NCI-H2107 treated with DMSO at 0.1 percent for 48 hours (cell line): ENCODE results near the gene HIRA.
A peak's percentile ranks its signal among the peaks of the same experiment; 100 is the strongest.

ENCODE experiments used
- DNase-seq: peaks from one replicate; lab custom pipeline; 2025; ENCODE audit not compliant: unreplicated experiment; lab: John Stamatoyannopoulos, UW

Gene HIRA

GRCh38 chr22:19431649-19432132 lies at the start of gene HIRA:
Gene HIRA (minus strand): TSS chr22:19431733. CDS start chr22:19431476, 257 bp downstream.
- peak; percentile 13 for DNase-seq

DNA sequence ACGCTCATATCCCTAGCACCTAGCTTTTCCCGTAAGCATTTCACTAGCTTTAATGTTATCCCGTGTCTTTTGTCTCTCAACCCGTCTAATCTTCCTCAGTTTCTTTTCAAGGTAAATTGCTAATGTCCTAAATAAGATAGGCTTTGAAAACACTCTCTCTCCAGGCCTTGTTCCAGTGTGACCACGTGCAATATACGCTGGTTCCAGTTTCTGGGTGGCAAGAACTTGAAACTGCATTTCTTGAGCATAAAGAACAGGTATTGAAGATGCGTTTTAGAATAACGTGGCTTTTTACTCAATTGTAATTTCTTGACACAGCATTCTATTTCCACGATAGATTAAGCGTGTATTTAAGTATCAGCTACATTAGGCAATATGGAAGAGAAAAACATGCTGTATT lies 49.3 kb upstream of the HIRA start:
- DNase-seq: no peak

- no peak for DNase-seq
Measured at GRCh38 chr22:19480173-19480568, 48.6 kb upstream of the HIRA start.

- DNase-seq: peak; percentile 96
Measured at GRCh38 chr22:19479355-19480172, 48.0 kb upstream of the HIRA start, which contains the start of gene CDC45. Gene CDC45 (plus strand): TSS chr22:19479920. CDS start chr22:19479969, 49 bp downstream.

- DNase-seq: no peak
Measured at GRCh38 chr22:19478901-19479354, 47.4 kb upstream of the HIRA start, which contains the start of gene UFD1. Gene UFD1 (minus strand): TSS chr22:19479193. CDS start chr22:19479085, 108 bp downstream.

DNA sequence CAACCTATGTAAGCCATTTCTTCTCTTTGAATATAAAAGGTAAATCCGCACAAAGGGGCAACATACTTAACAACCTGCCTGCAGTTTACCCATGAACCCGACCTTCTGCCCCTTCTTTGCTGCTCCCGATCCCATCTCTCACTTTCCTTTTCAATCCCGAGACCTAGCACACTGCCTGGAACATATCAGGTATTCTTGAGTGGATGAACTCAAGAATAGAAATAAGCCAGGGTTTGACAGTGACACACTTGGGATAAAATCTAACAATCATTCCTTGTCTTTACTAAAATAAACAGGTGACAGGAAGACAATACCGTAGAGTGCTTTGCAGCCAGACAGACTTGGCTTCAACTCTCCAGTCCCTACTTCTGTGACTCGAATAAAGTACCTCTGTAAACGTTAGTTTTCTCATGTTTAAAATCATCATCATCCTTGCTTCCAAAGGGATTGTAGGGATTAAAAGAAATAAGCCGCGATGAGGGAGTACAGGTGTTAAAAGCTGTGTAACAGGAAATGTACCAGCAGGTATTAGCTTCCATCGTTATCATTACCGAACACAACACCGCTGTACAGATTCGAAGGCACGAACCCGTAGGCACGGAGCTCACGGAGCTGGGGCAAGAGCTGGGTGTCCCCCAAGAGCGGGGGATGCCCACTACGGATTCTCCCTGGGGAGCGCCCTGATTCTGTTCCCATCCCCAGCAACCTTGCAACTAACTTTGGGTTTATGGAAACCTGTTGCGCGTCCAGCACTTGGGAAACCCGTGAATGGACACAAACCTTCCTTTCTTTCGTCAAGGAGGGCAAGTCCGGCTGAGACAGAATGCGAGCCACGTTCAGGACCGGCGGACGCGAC lies 46.7 kb upstream of the HIRA start:
- no peak for DNase-seq

DNA sequence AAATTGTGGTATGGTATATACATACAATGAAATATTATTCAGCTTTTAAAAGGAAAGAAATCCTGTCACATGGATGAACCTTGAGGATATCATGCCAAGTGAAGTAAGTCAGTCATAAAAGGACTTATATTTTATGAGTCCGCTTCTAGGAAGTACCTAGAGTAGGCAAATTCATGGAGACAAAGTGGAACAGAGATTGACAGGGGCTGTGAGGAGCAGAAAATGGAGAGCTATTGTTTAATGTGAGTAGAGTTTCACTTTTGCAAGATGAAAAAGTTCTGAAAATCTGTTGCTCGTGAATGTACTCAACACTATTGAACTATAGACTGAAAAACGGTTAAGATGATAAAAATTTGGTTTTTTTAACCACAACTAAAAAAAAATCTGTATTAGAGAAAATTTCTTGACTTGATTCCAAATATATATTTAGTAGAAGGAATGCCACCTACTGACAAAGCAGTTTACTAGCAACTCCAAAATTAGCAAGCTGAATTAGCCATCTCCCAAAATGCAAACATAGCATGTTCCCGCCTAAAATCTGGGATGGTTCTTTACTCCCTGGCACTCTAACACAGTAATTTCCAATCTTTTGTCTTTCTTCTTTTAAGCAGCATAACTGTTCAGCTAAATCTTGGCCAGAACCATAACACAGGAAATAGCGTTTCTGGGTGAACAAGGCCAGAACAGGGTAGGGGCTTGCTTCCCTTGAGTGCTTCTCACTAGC lies 46.0 kb upstream of the HIRA start:
- no peak for DNase-seq

DNA sequence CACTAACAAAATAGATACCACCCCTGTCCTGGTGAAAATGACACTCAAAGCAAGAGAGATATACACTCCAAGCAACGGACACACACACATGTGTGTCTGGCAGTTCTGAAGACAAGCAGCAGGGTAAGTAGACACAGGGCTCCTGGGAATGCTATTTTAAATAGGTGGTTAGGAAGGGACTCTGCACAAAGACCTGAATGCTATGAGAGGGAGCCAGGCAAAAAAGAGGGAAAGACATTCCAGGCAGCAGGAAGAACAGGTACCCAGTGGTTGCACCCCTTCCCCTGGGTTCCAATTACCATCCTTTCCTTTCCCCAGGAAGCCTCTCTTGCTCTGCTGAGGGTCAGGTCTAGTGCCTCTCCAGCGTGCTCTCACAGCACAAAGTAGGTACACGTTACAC lies 44.5 kb upstream of the HIRA start:
- no peak for DNase-seq

DNA sequence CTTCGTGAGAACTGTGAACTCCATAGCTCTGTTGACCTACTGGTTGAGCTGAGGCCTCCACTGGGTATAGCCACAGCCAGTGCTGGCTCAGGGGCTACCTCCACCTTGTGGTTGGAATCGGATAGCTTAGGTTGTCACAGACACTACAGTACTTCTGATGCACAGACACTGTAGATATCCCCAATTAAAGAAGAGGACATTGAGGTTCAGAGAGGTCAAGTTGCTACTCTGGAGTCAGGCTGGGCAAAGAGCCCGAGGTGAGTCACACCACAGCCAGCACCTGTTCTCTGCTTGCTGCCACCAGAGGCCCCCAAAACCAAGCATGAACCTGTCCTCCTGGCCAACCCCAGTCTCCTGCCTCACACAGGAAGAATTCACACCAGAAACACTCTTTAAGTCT lies 42.0 kb upstream of the HIRA start:
- DNase-seq: no peak

GRCh38 chr22:19472233-19472632 lies 40.7 kb upstream of the HIRA start:
- DNase-seq: no peak

- no peak for DNase-seq
Measured at GRCh38 chr22:19471572-19471971, 40.0 kb upstream of the HIRA start.

DNA sequence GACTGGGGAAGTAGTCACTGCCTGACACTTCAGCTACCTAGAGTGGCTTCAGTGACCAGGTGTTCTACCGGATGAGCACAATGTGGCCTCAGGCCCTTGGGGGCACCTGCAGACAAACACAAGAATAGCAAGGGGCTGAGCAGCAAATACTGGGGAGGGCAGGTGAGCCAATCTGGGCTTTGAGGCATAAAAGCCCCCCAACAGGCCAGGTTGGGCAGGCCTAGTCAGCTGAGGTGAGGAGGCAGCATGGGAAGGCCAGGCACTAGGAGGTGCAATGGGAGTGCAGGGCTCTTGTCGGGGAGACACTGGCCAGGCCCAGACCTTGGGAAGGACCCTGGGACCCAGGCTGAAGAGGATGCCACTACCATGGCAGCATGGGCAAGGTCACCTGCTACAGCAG lies 38.5 kb upstream of the HIRA start:
- no peak for DNase-seq

DNA sequence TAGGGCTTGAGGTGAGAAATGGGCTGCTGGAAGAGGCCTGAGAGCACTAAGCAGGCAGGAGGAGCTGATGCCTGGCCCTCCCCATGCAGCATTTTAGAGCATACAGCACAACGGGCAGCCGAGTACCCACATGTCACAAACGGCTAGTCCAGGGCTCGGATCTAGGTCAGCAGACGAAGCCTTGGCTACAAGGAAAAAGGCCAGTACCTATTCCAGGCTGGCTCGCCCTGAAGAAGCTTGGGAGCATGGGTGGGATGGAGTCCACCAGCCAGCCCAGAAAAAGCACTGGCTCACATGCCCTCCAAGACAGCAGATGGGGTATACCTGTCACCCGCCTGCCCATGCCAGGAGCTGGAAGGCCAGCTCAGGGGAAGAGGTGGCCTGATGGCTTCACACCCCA lies 37.9 kb upstream of the HIRA start:
- DNase-seq: no peak

DNA sequence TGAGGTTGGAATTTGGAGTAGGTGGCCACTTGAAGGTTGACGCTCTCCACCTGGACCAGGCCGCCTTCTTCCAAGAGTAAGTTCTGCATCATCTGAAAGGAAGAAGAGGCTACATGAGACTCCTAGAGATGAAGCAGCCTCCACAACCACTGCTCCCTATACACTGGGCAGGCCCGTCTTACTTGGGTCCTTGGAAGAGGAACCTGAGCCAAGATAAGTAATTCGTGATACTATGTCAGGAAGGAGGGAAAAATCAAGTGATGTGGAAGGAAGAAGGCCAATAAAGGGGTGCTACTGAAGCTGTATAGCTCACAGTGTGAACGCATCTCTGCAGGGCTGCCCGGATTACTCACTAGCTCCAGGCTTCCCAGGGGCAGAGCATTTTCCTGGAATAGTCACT lies 36.4 kb upstream of the HIRA start:
- DNase-seq: no peak

DNA sequence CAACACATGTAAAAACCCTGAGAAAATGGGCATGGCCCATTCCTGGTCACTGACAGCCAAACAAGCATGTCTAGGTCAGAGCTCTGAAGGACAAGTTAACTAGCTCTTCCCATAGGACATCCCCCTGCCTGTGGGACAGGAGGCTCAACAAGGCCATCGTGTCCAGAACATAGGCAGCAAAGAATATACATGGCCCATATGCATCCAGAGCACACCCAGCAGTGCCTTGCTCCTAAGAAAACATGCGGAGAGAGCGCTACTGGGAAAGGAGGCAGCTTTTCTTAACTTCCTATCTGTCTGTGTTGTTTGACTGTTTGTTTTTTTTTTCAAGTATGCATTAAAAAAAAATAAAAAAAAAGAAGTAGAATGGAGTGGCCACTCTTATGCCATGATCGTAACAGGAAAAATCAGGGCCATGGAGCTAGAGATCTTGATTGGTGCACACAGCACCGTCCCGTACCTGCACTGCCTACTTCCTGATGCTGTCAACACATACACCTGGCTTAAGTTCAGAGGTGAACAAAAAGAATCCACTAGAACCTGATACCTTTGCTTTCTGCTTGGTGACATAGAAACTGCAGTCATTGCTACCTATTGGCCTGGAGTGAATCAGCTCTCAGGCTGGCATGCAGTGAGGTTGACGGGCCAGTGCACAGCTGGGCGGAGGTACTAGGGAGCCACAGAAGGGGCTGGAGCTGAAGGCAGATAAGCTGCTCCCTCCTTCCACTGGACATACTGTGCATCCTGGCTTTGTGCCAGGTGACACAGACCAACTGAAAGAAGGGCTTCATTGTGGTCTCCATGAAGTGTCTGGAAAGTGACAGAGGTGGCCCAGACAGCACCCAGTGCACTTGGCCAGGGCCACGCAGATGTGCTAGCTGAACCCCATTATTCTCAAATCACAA lies 35.6 kb upstream of the HIRA start:
- DNase-seq: no peak

- no peak for DNase-seq
Measured at GRCh38 chr22:19466126-19466716, 34.7 kb upstream of the HIRA start.

DNA sequence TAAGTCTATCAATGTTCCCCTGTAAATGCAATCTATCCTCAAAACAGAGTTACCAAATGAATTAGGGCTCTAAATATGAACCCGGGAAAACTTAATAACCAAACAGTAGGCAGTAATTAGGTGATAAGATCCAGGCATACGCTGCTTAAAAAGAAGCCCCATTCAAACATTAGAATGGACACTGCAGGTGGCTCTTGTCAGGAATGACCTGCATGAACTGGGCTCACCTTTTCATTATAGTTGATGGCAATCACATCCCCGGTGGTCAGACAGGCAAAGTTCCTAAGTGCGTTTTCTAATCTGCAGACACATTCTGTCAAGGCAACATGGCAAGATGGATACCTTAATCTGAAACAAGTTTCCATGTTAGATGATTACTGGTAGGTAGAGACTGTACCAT lies 33.4 kb upstream of the HIRA start:
- DNase-seq: no peak

- no peak for DNase-seq
Measured at GRCh38 chr22:19464546-19464945, 33.0 kb upstream of the HIRA start.
